HG02938 (cell line): Measurements from ENCODE around the gene TBC1D2B.
A peak's percentile ranks its signal among the peaks of the same experiment; 100 is the strongest.

Experiments
- ATAC-seq: cut with Tn5 transposase; IDR thresholded peaks from one replicate; pipeline ENCODE4 v1.9.1; 2021; ENCODE audit warnings: mild to moderate bottlenecking, moderate library complexity; ENCODE audit not compliant: unreplicated experiment

Gene TBC1D2B

GRCh38 chr15:78037779-78038305 lies 39.7 kb downstream of the TBC1D2B start:
- no peak for ATAC-seq

- ATAC-seq, result no peak
Observed at GRCh38 chr15:78037328-78037727, 40.2 kb downstream of the TBC1D2B start.

GRCh38 chr15:78035861-78036476 lies 41.5 kb downstream of the TBC1D2B start:
- ATAC-seq, result no peak

- ATAC-seq, result no peak
Observed at GRCh38 chr15:78035321-78035751, 42.2 kb downstream of the TBC1D2B start.

- ATAC-seq, result peak; percentile 49
Observed at GRCh38 chr15:78034495-78035191, 42.9 kb downstream of the TBC1D2B start.

- no peak for ATAC-seq
Observed at GRCh38 chr15:78033864-78034263, 43.6 kb downstream of the TBC1D2B start.

- ATAC-seq, result no peak
Observed at GRCh38 chr15:78032671-78033070, 44.8 kb downstream of the TBC1D2B start.

GRCh38 chr15:78024883-78025282 lies 52.6 kb downstream of the TBC1D2B start:
- no peak for ATAC-seq

GRCh38 chr15:78024519-78024870 lies 53.0 kb downstream of the TBC1D2B start:
- no peak for ATAC-seq

GRCh38 chr15:78023865-78024518 lies 53.5 kb downstream of the TBC1D2B start:
- ATAC-seq, result no peak

GRCh38 chr15:78023081-78023665 lies 54.3 kb downstream of the TBC1D2B start:
- ATAC-seq, result no peak

GRCh38 chr15:78021761-78022160 lies 55.8 kb downstream of the TBC1D2B start:
- no peak for ATAC-seq

- ATAC-seq, result no peak
Observed at GRCh38 chr15:78020007-78020406, 57.5 kb downstream of the TBC1D2B start.

GRCh38 chr15:78018946-78019644 lies 58.4 kb downstream of the TBC1D2B start:
- ATAC-seq, result no peak

GRCh38 chr15:78018445-78018844 lies 59.1 kb downstream of the TBC1D2B start:
- ATAC-seq, result no peak

GRCh38 chr15:78016860-78017259 lies 60.7 kb downstream of the TBC1D2B start:
- ATAC-seq, result no peak

GRCh38 chr15:78012643-78013077 lies 64.9 kb downstream of the TBC1D2B start:
- no peak for ATAC-seq

GRCh38 chr15:78010067-78010466 lies 67.4 kb downstream of the TBC1D2B start:
- ATAC-seq, result no peak

GRCh38 chr15:78007964-78008886 lies 69.3 kb downstream of the TBC1D2B start:
- no peak for ATAC-seq
